SU-DHL-6 (cell line): ENCODE measurements around the gene UBAC1.

Experiments
- H2AFZ ChIP-seq: fragments of 200-600 bp; sonication (generic); 2 replicates; pipeline ENCODE4 v1.6.1; 2014; ENCODE audit warnings: low read depth, mild to moderate bottlenecking, moderate library complexity, mixed read lengths, antibody characterized with exemption, low read length; ENCODE audit not compliant: severe bottlenecking
- H3F3A ChIP-seq: fragments of 200-600 bp; shearing (Covaris generic); 2 replicates; pipeline ENCODE4 v1.6.0; 2016; ENCODE audit warnings: antibody characterized with exemption, mild to moderate bottlenecking; ENCODE audit not compliant: insufficient read depth
- H3K27ac ChIP-seq: fragments of 200-600 bp; sonication (generic); 2 replicates; pipeline ENCODE4 v1.5.1; 2016; ENCODE audit warnings: low read depth, mild to moderate bottlenecking, low read length, moderate library complexity, mixed read lengths
- H3K27me3 ChIP-seq: fragments of 200-600 bp; sonication (generic), shearing (Covaris generic); 2 replicates; pipeline ENCODE4 v1.6.0; 2014; ENCODE audit warnings: mild to moderate bottlenecking, low read length
- H3K36me3 ChIP-seq: fragments of 200-600 bp; sonication (generic); 2 replicates; pipeline ENCODE4 v1.6.1; 2014; ENCODE audit warnings: mild to moderate bottlenecking, low read length, mixed read lengths
- H3K4me2 ChIP-seq: fragments of 300-600, 200-600 bp; shearing (Covaris generic), sonication (generic); 2 replicates; pipeline ENCODE4 v1.6.0; 2014; ENCODE audit warnings: low read length, low read depth, mild to moderate bottlenecking; ENCODE audit not compliant: poor library complexity, severe bottlenecking
- H3K4me3 ChIP-seq: fragments of 200-600 bp; sonication (generic); 2 replicates; pipeline ENCODE4 v1.5.1; 2014; ENCODE audit warnings: antibody characterized with exemption, low read length, mild to moderate bottlenecking, mixed read lengths; ENCODE audit not compliant: insufficient read depth, poor library complexity, severe bottlenecking
- H3K79me2 ChIP-seq: fragments of 200-600 bp; sonication (generic); 2 replicates; pipeline ENCODE4 v1.6.1; 2014; ENCODE audit warnings: mild to moderate bottlenecking, low read length, moderate library complexity; ENCODE audit not compliant: insufficient read depth
- H3K9ac ChIP-seq: fragments of 200-600 bp; sonication (generic); 2 replicates; pipeline ENCODE4 v1.7.0; 2014; ENCODE audit warnings: mild to moderate bottlenecking, low read length
- H3K9me2 ChIP-seq: fragments of 200-600 bp; sonication (generic); replicated peaks from 2 replicates; pipeline ENCODE4 v1.6.1; 2014; ENCODE audit warnings: low read length; ENCODE audit not compliant: insufficient read depth
- H3K9me3 ChIP-seq: fragments of 200-600 bp; sonication (generic); 2 replicates; pipeline ENCODE4 v1.6.1; 2014; ENCODE audit warnings: low read length, mixed read lengths; ENCODE audit not compliant: insufficient read depth
- H4K20me1 ChIP-seq: fragments of 200-600 bp; sonication (generic); 2 replicates; pipeline ENCODE4 v1.6.1; 2014; ENCODE audit warnings: low read depth, mild to moderate bottlenecking, antibody characterized with exemption, low read length, moderate library complexity, mixed read lengths
- CTCF ChIP-seq: fragments of 200-600 bp; sonication (generic); IDR thresholded peaks from one replicate; pipeline ENCODE4 v1.5.1; 2017; ENCODE audit warnings: antibody characterized with exemption, mild to moderate bottlenecking, low read length, moderate library complexity; ENCODE audit not compliant: insufficient read depth, poor library complexity, severe bottlenecking
- EZH2phosphoT487 ChIP-seq: fragments of 200-600 bp; sonication (generic), shearing (Covaris generic); conservative IDR thresholded peaks from 2 replicates; pipeline ENCODE4 v1.6.1; 2018; ENCODE audit warnings: mild to moderate bottlenecking, antibody characterized with exemption, low read length, moderate library complexity, mixed read lengths

The UBAC1 gene

GRCh38 chr9:135908754-135909204, 52.4 kb downstream of the UBAC1 start:
- Histone ChIP-seq H3K9me2 (no peaks in the 10 kb centered on the region), H3K9me3 (no peaks in the 10 kb centered on the region), H3K4me2 (peak overlapping the region; percentile 83), H3K9ac (peak overlapping the region; percentile 84), H3K27me3 (no peaks in the 10 kb centered on the region), H4K20me1 (peaks cover 5% of the 10 kb centered on the region; the same call in 1 of the 2 replicates), H3F3A (peaks cover 6% of the 10 kb centered on the region), H3K4me3 (peak overlapping the region; percentile 97), H3K36me3 (no peaks in the 10 kb centered on the region; the same call in 1 of the 2 replicates), H3K79me2 (peaks cover 48% of the 10 kb centered on the region), H2AFZ (no peak overlapping the region), H3K27ac (no peak overlapping the region)
- TF ChIP-seq EZH2phosphoT487 = no peak
- TF ChIP-seq CTCF = no peak

GRCh38 chr9:135908093-135908753, 53.0 kb downstream of the UBAC1 start:
- H3K4me3 ChIP-seq = peak overlapping the region; percentile 97
- no peaks in the 10 kb centered on the region for H3K27me3 ChIP-seq
- H3K79me2 ChIP-seq = peaks cover 54% of the 10 kb centered on the region
- H3K9me3 ChIP-seq = no peaks in the 10 kb centered on the region
- peak overlapping the region; percentile 84 for H3K9ac ChIP-seq
- TF ChIP-seq CTCF = no peak
- no peak for TF ChIP-seq EZH2phosphoT487
- peaks cover 5% of the 10 kb centered on the region; the same call in 1 of the 2 replicates for H4K20me1 ChIP-seq
- H3K36me3 ChIP-seq = no peaks in the 10 kb centered on the region; the same call in 1 of the 2 replicates
- H2AFZ ChIP-seq = peak overlapping the region; percentile 72
- H3K9me2 ChIP-seq = no peaks in the 10 kb centered on the region
- H3K27ac ChIP-seq = peak overlapping the region; percentile 46; the same call in 1 of the 2 replicates
- H3F3A ChIP-seq = peaks cover 6% of the 10 kb centered on the region
- H3K4me2 ChIP-seq = peak overlapping the region; percentile 83

GRCh38 chr9:135907431-135908092, 53.6 kb downstream of the UBAC1 start, which contains the start of gene CAMSAP1:
CAMSAP1 (minus strand) TSS chr9:135907546; CDS start chr9:135907159, 387 bp downstream.
- peak within 1 kb of the TSS; percentile 84 for H3K9ac ChIP-seq
- H3K9me2 ChIP-seq = no peaks in the 10 kb centered on the region
- H4K20me1 ChIP-seq = peaks cover 8% of the 10 kb centered on the region; the same call in 1 of the 2 replicates
- peak within 1 kb of the TSS; percentile 97 for H3K4me3 ChIP-seq
- H3K27me3 ChIP-seq = no peaks in the 10 kb centered on the region
- peak within 1 kb of the TSS; percentile 46; the same call in 1 of the 2 replicates for H3K27ac ChIP-seq
- TF ChIP-seq EZH2phosphoT487 (no peak), CTCF (no peak)
- no peaks in the 10 kb centered on the region for H3K9me3 ChIP-seq
- peak within 1 kb of the TSS; percentile 93 for H3K4me2 ChIP-seq
- H3K79me2 ChIP-seq = peaks cover 60% of the 10 kb centered on the region
- H2AFZ ChIP-seq = peak within 1 kb of the TSS; percentile 72
- peaks cover 6% of the 10 kb centered on the region for H3F3A ChIP-seq
- H3K36me3 ChIP-seq = no peaks in the 10 kb centered on the region
